Measurements from ENCODE around the gene ALKAL2. TPM values are rescaled to one million over a fixed set of nuclear protein-coding genes. Genes with fewer than 3 reads are reported as not detected.

The ALKAL2 gene
- total RNA-seq, 1 donor: not detected

GRCh38 chr2:264493-265468 is 23.1 kb downstream of the ALKAL2 start, which contains the start of gene ACP1:
ACP1 (plus strand) TSS chr2:264947; CDS start chr2:264965, 18 bp downstream.
- DNase-seq (ENCODE audit: insufficient read length, low spot score, missing footprints): peak; percentile 100
- Histone ChIP-seq H3K36me3 (ENCODE audit: insufficient read depth, low read length) (no peaks in the 10 kb centered on the region), H2AFZ (ENCODE audit: low read length) (peak within 1 kb of the TSS; percentile 98), H3K4me2 (ENCODE audit: insufficient read depth, low read length) (peak within 1 kb of the TSS; percentile 97), H3K27ac (ENCODE audit: low read depth, low read length) (peak within 1 kb of the TSS; percentile 93), H3K79me2 (ENCODE audit: insufficient read depth, low read length) (peaks cover 67% of the 10 kb centered on the region), H4K20me1 (ENCODE audit: insufficient read depth, low read length) (peaks cover 20% of the 10 kb centered on the region), H3K27me3 (ENCODE audit: insufficient read depth, low read length) (no peaks in the 10 kb centered on the region), H3K9me3 (ENCODE audit: low read depth, low read length) (no peaks in the 10 kb centered on the region), H3K4me3 (ENCODE audit: insufficient read depth, low read length) (peak within 1 kb of the TSS; percentile 99), H3K4me1 (ENCODE audit: insufficient read depth, low read length) (peaks cover 7% of the 10 kb centered on the region)
- TF ChIP-seq CTCF (IDR thresholded peaks at IDR 0.05; ENCODE audit: extremely low read depth, low read depth, low read length): no peak

GRCh38 chr2:263774-264492 is 24.0 kb downstream of the ALKAL2 start, which contains the start of gene SH3YL1:
SH3YL1 (minus strand) TSS chr2:264032; CDS start chr2:263984, 48 bp downstream.
- Histone ChIP-seq H3K9me3 (ENCODE audit: low read depth, low read length) (no peaks in the 10 kb centered on the region), H4K20me1 (ENCODE audit: insufficient read depth, low read length) (peaks cover 12% of the 10 kb centered on the region), H3K4me1 (ENCODE audit: insufficient read depth, low read length) (peaks cover 7% of the 10 kb centered on the region), H3K27ac (ENCODE audit: low read depth, low read length) (peak within 1 kb of the TSS; percentile 93), H3K4me3 (ENCODE audit: insufficient read depth, low read length) (peak within 1 kb of the TSS; percentile 99), H3K36me3 (ENCODE audit: insufficient read depth, low read length) (no peaks in the 10 kb centered on the region), H3K27me3 (ENCODE audit: insufficient read depth, low read length) (no peaks in the 10 kb centered on the region), H2AFZ (ENCODE audit: low read length) (peak within 1 kb of the TSS; percentile 98), H3K4me2 (ENCODE audit: insufficient read depth, low read length) (peak within 1 kb of the TSS; percentile 97), H3K79me2 (ENCODE audit: insufficient read depth, low read length) (peaks cover 59% of the 10 kb centered on the region)
- peak; percentile 90 for DNase-seq (ENCODE audit: insufficient read length, low spot score, missing footprints)
- TF ChIP-seq CTCF (IDR thresholded peaks at IDR 0.05; ENCODE audit: extremely low read depth, low read depth, low read length): no peak

GRCh38 chr2:263022-263738 is 24.7 kb downstream of the ALKAL2 start:
- no peaks in the 10 kb centered on the region for H3K9me3 ChIP-seq (ENCODE audit: low read depth, low read length)
- peak overlapping the region; percentile 99 for H3K4me3 ChIP-seq (ENCODE audit: insufficient read depth, low read length)
- no peak for TF ChIP-seq CTCF (IDR thresholded peaks at IDR 0.05; ENCODE audit: extremely low read depth, low read depth, low read length)
- H2AFZ ChIP-seq (ENCODE audit: low read length): peak overlapping the region; percentile 76
- no peaks in the 10 kb centered on the region for H3K36me3 ChIP-seq (ENCODE audit: insufficient read depth, low read length)
- peaks cover 51% of the 10 kb centered on the region for H3K79me2 ChIP-seq (ENCODE audit: insufficient read depth, low read length)
- no peak for DNase-seq (ENCODE audit: insufficient read length, low spot score, missing footprints)
- peaks cover 7% of the 10 kb centered on the region for H3K4me1 ChIP-seq (ENCODE audit: insufficient read depth, low read length)
- no peak overlapping the region for H3K27ac ChIP-seq (ENCODE audit: low read depth, low read length)
- H3K27me3 ChIP-seq (ENCODE audit: insufficient read depth, low read length): no peaks in the 10 kb centered on the region
- peaks cover 11% of the 10 kb centered on the region for H4K20me1 ChIP-seq (ENCODE audit: insufficient read depth, low read length)
- peak overlapping the region; percentile 97 for H3K4me2 ChIP-seq (ENCODE audit: insufficient read depth, low read length)

Measured in osteoblast (primary cell).